ENCODE data around the gene PRAME.

GRCh38 chr22:22599248-22599647 is 40.2 kb upstream of the PRAME start:
- TF ChIP-seq CTCF (IDR thresholded peaks at IDR 0.05; ENCODE audit: insufficient read depth, low read depth, low read length), result no peak
- TF ChIP-seq EZH2 (IDR thresholded peaks at IDR 0.05; ENCODE audit: insufficient read depth, low read length), result no peak

Data from astrocyte (in vitro differentiated cells and primary cell).